Esophagus muscularis mucosa (tissue), 3 donors: ENCODE results near the gene FAM114A1.

Experiments used
- CTCF ChIP-seq, 3 experiments: fragments of 200-600 bp in 2 of 3; fragments of 450-650 bp in 1 of 3; sonication (generic) in 2 of 3; IDR thresholded peaks; one replicate each; pipeline ENCODE4 v1.5.1; 2017 to 2019; ENCODE audit warnings: antibody characterized with exemption in 3 of 3, mild to moderate bottlenecking in 2 of 3, moderate library complexity in 1 of 3
- POLR2AphosphoS5 ChIP-seq, 2 donors: sonication (generic); formaldehyde crosslinking; IDR thresholded peaks; one replicate each; pipeline ENCODE4 v1.6.1; 2017; ENCODE audit warnings: antibody characterized with exemption in 2 of 2

- TF ChIP-seq POLR2AphosphoS5 (IDR thresholded peaks at IDR 0.05) (no peak), CTCF (IDR thresholded peaks at IDR 0.05) (no peak)
Observed at GRCh38 chr4:38965866-38966265, 98.3 kb downstream of the FAM114A1 start.
